M059J (cell line): ENCODE measurements around the gene TMEM178B. TPM values are rescaled to one million over a fixed set of nuclear protein-coding genes. Genes with fewer than 3 reads are reported as not detected.
"Not testable (repeated sequence)": the region's sequence is repeated elsewhere in the genome, so short reads cannot be mapped to it uniquely, and the experiment has no call there.

Source experiments
- DNase-seq: peaks from one replicate; pipeline ENCODE4 v3.0.0-alpha.2; 2012; ENCODE audit warnings: low read depth
- total RNA-seq: library from RNA; depleted of rRNA; stranded (reverse); fragments of >200 nt; shearing (Covaris generic); gene quantifications from 2 replicates; pipeline ENCODE4 v1.2.3, GENCODE V29; 2014

TMEM178B gene
- total RNA-seq, 1 experiment from 2014 or later = 1.6 TPM

GRCh38 chr7:141387521-141388217, 313.8 kb downstream of the TMEM178B start:
- no peak for DNase-seq

GRCh38 chr7:141389140-141389796, 315.4 kb downstream of the TMEM178B start:
- no peak for DNase-seq

GRCh38 chr7:141390339-141390738, 316.5 kb downstream of the TMEM178B start:
- DNase-seq = no peak

GRCh38 chr7:141393056-141393455, 319.2 kb downstream of the TMEM178B start:
- no peak for DNase-seq

- DNase-seq = no peak
Observed at GRCh38 chr7:141397236-141398163, 323.6 kb downstream of the TMEM178B start.

- no peak for DNase-seq
Observed at GRCh38 chr7:141400356-141400755, 326.5 kb downstream of the TMEM178B start.

GRCh38 chr7:141402277-141402996, 328.6 kb downstream of the TMEM178B start:
- DNase-seq = no peak

- DNase-seq = not testable (repeated sequence)
Observed at GRCh38 chr7:141403846-141404245, 330.0 kb downstream of the TMEM178B start.

GRCh38 chr7:141406347-141406746, 332.5 kb downstream of the TMEM178B start:
- DNase-seq = no peak

- no peak for DNase-seq
Observed at GRCh38 chr7:141407893-141408292, 334.0 kb downstream of the TMEM178B start.

GRCh38 chr7:141408440-141408839, 334.6 kb downstream of the TMEM178B start:
- DNase-seq = no peak

GRCh38 chr7:141409219-141409618, 335.4 kb downstream of the TMEM178B start:
- DNase-seq = no peak

- no peak for DNase-seq
Observed at GRCh38 chr7:141409801-141410329, 336.0 kb downstream of the TMEM178B start.

- DNase-seq = no peak
Observed at GRCh38 chr7:141410353-141411000, 336.6 kb downstream of the TMEM178B start.

- no peak for DNase-seq
Observed at GRCh38 chr7:141411133-141411532, 337.3 kb downstream of the TMEM178B start.

- DNase-seq = no peak
Observed at GRCh38 chr7:141415999-141416398, 342.1 kb downstream of the TMEM178B start.

- DNase-seq = no peak
Observed at GRCh38 chr7:141416650-141417270, 342.9 kb downstream of the TMEM178B start.

GRCh38 chr7:141417506-141417905, 343.6 kb downstream of the TMEM178B start:
- DNase-seq = no peak

GRCh38 chr7:141418066-141418465, 344.2 kb downstream of the TMEM178B start:
- no peak for DNase-seq

GRCh38 chr7:141421306-141421705, 347.4 kb downstream of the TMEM178B start:
- DNase-seq = no peak
